Measurements from ENCODE around the gene IFI27L1.

The IFI27L1 gene

GRCh38 chr14:94052662-94053061 lies 28.4 kb upstream of the IFI27L1 start:
- DNase-seq (ENCODE audit: low read depth) = no peak
- TF ChIP-seq, protein P1, sequence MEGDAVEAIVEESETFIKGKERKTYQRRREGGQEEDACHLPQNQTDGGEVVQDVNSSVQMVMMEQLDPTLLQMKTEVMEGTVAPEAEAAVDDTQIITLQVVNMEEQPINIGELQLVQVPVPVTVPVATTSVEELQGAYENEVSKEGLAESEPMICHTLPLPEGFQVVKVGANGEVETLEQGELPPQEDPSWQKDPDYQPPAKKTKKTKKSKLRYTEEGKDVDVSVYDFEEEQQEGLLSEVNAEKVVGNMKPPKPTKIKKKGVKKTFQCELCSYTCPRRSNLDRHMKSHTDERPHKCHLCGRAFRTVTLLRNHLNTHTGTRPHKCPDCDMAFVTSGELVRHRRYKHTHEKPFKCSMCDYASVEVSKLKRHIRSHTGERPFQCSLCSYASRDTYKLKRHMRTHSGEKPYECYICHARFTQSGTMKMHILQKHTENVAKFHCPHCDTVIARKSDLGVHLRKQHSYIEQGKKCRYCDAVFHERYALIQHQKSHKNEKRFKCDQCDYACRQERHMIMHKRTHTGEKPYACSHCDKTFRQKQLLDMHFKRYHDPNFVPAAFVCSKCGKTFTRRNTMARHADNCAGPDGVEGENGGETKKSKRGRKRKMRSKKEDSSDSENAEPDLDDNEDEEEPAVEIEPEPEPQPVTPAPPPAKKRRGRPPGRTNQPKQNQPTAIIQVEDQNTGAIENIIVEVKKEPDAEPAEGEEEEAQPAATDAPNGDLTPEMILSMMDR (IDR thresholded peaks at IDR 0.05; ENCODE audit: low read length, missing control alignments) = no peak
- no peak overlapping the region for H3K4me3 ChIP-seq (replicated peaks; ENCODE audit: low read depth, low read length)

DNA sequence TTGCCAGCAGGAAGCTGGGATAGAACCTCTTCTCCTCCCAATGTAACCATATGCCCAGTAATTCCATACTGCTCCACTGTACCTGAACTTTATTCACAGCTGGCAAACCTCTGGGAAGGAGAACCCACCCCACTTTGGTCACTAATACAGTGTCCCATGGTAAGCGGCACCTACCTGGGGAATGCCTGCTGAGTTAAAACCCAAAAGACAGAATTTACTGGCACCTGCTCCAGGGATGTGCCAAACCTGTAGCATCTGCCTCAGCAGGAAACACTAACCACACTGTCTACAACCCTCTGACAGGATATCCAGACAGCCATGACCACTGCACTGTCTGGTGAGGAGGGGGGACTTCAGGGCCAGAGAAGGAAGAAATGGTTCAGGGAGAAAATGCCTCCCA lies 26.7 kb upstream of the IFI27L1 start:
- DNase-seq (ENCODE audit: low read depth) = no peak
- TF ChIP-seq, protein P1 (IDR thresholded peaks at IDR 0.05; ENCODE audit: low read length, missing control alignments) = no peak
- no peak overlapping the region for H3K4me3 ChIP-seq (replicated peaks; ENCODE audit: low read depth, low read length)

DNA sequence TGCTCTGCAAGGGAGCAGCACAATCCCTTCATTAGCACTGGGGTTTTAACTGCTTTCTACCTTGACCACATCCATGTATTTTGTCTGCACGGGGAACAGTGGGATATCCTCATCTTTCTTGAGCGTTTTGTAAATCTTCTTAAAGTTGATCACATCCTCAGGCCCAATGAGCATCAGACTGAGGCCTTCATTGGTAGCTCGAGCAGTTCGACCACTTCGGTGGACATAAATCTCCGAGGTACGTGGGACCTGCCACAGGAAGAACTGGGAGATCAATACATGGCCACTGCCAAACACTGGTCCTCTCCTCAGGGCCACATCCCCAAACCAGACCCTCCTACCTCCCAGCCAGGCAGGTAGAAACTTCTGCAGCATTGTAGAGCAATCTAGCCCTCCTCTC lies 26.2 kb upstream of the IFI27L1 start:
- no peak for DNase-seq (ENCODE audit: low read depth)
- no peak overlapping the region for H3K4me3 ChIP-seq (replicated peaks; ENCODE audit: low read depth, low read length)
- TF ChIP-seq, protein P1 (IDR thresholded peaks at IDR 0.05; ENCODE audit: low read length, missing control alignments) = no peak

DNA sequence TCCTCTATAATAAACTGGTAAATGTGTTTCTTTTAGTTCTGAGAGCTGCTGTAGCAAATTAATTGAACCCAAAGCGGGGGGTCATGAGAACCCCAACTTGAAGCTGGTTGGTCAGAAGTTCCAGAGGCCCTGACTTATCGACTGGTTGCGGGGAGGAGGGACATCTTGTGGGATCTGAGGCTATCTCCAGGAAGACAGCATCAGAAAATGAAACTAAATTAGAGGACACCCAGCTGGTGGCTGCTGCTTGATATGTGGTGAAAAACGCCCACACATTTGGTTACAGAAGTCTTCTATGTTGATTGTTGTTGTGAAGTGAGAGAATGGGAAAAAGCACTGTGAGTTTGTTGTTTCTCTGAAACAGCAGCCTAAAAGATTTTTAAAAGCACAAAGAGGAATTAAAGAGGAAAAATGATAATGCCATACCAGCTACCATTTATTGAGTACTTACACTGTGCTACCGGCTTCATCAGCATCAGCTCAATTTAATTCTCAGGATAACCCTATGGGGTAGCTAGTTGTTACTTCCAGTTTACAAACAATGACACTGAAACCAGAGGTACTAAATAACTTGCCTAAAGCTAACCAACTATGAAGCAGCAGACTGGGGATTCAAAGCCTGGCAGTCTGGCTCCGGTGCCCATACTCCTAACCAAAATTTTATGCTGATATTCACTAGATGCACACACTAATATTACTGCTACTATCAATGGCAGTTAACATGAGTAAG lies 24.4 kb upstream of the IFI27L1 start:
- TF ChIP-seq, protein P1 (IDR thresholded peaks at IDR 0.05; ENCODE audit: low read length, missing control alignments) = no peak
- no peak overlapping the region for H3K4me3 ChIP-seq (replicated peaks; ENCODE audit: low read depth, low read length)
- DNase-seq (ENCODE audit: low read depth) = peak; percentile 36

GRCh38 chr14:94058128-94058673 lies 22.9 kb upstream of the IFI27L1 start:
- H3K4me3 ChIP-seq (replicated peaks; ENCODE audit: low read depth, low read length) = no peak overlapping the region
- no peak for DNase-seq (ENCODE audit: low read depth)
- TF ChIP-seq, protein P1 (IDR thresholded peaks at IDR 0.05; ENCODE audit: low read length, missing control alignments) = no peak

DNA sequence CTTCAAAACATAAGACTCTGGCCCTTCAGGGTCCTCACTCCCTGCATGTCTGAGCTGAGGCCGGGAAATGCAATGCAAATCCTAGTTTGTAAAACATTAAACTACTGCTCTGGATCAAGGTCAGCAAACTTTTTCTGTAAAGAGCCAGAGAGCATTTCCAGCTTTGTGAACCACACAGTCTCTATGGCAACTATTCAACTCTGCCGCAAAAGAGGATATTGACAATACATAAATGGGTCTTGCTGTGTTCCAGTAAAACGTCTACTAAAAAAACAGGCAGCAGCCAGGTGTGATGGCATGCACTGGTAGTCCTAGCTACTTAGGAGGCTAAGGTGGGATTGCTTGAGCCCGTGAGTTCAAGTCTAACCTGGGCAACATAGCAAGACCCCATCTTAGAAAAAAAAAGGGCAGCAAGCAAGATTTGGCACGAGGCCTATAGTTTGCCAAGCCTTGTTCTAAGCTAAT lies 22.4 kb upstream of the IFI27L1 start:
- TF ChIP-seq, protein P1 (IDR thresholded peaks at IDR 0.05; ENCODE audit: low read length, missing control alignments) = no peak
- no peak overlapping the region for H3K4me3 ChIP-seq (replicated peaks; ENCODE audit: low read depth, low read length)
- no peak for DNase-seq (ENCODE audit: low read depth)

- H3K4me3 ChIP-seq (replicated peaks; ENCODE audit: low read depth, low read length) = no peak overlapping the region
- TF ChIP-seq, protein P1 (IDR thresholded peaks at IDR 0.05; ENCODE audit: low read length, missing control alignments) = no peak
- DNase-seq (ENCODE audit: low read depth) = no peak
These were observed 21.1 kb upstream of the IFI27L1 start for GRCh38 chr14:94059998-94060397.

All from fibroblast of pulmonary artery (primary cell).